Nephron progenitor cell (in vitro differentiated cells): ENCODE data around the gene DNMBP.

ENCODE experiments used
- DNase-seq: peaks from one replicate; pipeline ENCODE4 v3.0.0; 2021
- H3K27ac Mint-ChIP-seq: 2 replicates; pipeline ENCODE4 v1.8.0; 2021; ENCODE audit warnings: mild to moderate bottlenecking, moderate library complexity, mixed read lengths
- H3K27me3 Mint-ChIP-seq: 2 replicates; pipeline ENCODE4 v1.8.0; 2021; ENCODE audit warnings: mild to moderate bottlenecking, low read depth, mixed read lengths; ENCODE audit not compliant: poor library complexity
- H3K36me3 Mint-ChIP-seq: 2 replicates; pipeline ENCODE4 v1.8.0; 2021; ENCODE audit warnings: low read depth, mixed read lengths
- H3K4me1 Mint-ChIP-seq: 2 replicates; pipeline ENCODE4 v1.8.0; 2021; ENCODE audit warnings: mixed read lengths
- H3K4me3 Mint-ChIP-seq: 2 replicates; pipeline ENCODE4 v1.8.0; 2021; ENCODE audit warnings: mild to moderate bottlenecking, moderate library complexity, mixed read lengths
- H3K9me3 Mint-ChIP-seq: 2 replicates; pipeline ENCODE4 v1.8.0; 2021; ENCODE audit warnings: mild to moderate bottlenecking, moderate library complexity, mixed read lengths
- TF ChIP-seq, protein P1 (sequence below): fragments of 200-600 bp; sonication (generic); IDR thresholded peaks from 2 replicates; pipeline ENCODE4 v1.5.0; 2021; ENCODE audit warnings: antibody characterized with exemption

Gene DNMBP

DNA sequence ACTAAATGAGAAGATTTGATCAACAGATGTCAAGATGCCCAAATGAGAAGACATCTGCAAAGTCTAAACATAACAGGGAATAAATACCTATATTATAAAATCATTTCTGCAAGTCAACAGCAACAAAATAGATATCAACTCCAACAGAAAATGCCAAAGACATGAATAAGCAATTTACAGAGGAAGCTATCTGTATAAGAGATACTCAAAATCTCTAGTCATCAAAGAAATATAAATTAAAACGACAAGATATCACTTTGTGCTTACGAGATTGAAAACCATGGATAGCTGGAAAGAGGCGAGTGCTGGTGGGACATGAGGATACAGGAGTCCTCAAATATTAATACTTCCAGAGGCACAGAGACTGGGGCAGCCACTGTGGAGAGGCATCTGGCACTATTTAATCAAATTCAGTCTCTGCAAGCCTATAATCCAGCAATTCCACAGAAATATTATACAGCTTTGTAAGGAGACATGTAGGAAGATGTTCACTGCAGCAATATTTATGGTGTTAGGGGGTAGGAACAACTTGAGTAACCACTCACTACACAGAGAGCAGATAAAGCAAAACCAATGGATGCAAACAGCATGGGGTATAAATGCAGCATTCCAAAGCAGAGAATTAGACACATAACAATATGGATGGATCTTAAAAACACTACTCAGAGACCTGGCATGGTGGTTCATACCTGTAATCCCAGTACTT lies 4.8 kb downstream of the DNMBP start:
- Mint-ChIP-seq H3K4me1 (peaks cover 49% of the 10 kb centered on the region), H3K36me3 (peaks cover 12% of the 10 kb centered on the region), H3K27ac (no peak overlapping the region), H3K4me3 (no peak overlapping the region), H3K9me3 (peaks cover 7% of the 10 kb centered on the region), H3K27me3 (peaks cover 3% of the 10 kb centered on the region)
- no peak for DNase-seq
- TF ChIP-seq, protein P1, sequence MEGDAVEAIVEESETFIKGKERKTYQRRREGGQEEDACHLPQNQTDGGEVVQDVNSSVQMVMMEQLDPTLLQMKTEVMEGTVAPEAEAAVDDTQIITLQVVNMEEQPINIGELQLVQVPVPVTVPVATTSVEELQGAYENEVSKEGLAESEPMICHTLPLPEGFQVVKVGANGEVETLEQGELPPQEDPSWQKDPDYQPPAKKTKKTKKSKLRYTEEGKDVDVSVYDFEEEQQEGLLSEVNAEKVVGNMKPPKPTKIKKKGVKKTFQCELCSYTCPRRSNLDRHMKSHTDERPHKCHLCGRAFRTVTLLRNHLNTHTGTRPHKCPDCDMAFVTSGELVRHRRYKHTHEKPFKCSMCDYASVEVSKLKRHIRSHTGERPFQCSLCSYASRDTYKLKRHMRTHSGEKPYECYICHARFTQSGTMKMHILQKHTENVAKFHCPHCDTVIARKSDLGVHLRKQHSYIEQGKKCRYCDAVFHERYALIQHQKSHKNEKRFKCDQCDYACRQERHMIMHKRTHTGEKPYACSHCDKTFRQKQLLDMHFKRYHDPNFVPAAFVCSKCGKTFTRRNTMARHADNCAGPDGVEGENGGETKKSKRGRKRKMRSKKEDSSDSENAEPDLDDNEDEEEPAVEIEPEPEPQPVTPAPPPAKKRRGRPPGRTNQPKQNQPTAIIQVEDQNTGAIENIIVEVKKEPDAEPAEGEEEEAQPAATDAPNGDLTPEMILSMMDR: no peak

DNA sequence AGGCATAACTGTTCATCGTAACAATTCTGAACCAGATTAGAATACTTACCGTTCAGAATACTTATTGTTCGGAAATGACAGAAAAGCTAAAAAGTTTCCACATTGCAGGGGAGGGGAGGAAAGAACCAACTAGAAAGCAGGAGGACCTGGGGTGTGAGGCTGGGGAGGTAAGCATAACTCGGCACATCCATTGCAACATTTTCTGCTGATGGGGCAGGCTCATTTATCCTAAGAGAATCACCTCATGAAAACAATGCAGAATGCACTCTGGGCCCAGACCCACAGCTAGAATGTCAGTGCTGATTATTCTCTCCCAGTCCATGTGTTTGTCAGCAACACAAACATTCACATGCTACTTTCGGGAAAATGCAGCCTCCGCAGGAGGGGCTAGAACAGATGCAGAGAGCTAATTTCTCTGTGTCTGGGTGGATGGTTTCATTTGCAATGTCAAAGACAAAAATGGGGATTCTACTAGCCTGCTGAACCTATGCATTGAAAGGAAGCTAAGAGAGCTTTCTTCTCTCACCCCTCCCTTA lies 9.6 kb downstream of the DNMBP start:
- H3K4me3 Mint-ChIP-seq: no peak overlapping the region
- H3K27ac Mint-ChIP-seq: peak overlapping the region; percentile 66
- TF ChIP-seq, protein P1: no peak
- peaks cover 43% of the 10 kb centered on the region for H3K4me1 Mint-ChIP-seq
- no peaks in the 10 kb centered on the region for H3K27me3 Mint-ChIP-seq
- H3K9me3 Mint-ChIP-seq: peaks cover 7% of the 10 kb centered on the region
- peaks cover 19% of the 10 kb centered on the region for H3K36me3 Mint-ChIP-seq
- no peak for DNase-seq

DNA sequence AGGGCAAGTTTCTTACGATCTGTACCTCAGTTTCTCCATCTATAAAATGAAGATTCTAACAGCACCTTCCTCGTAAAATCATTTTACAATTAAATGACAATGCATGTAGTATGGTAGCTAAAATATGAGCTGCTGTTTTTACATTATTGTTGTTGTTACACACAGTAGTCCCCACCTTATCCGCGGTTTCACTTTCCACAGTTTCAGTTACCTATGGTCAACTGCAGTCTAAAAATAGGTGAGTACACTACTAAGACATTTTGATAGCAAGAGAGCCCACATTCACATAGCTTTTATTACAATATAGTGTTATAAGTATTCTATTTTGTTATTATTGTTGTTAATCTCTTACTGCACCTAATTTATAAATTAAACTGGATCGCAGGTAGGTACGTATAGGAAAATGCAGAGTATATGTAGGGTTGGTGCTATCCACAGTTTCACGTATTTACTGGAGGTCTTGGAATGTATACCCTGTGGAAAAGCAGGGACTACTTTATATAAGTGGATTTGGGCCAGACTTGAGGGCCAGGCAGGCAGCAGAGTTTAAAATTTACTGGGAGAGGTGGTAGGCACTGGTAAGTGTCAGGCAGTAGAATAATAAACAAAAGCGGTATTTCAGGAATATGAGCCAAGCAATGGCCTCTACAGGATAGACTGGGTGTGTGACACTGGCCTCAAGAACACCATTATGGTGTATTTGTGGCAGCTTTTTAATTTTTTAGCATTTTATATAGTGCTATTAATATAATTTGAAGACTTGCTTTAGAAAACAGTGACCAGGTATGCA lies 10.2 kb downstream of the DNMBP start:
- DNase-seq: no peak
- peaks cover 20% of the 10 kb centered on the region for H3K36me3 Mint-ChIP-seq
- H3K9me3 Mint-ChIP-seq: peaks cover 7% of the 10 kb centered on the region
- H3K4me3 Mint-ChIP-seq: no peak overlapping the region
- peaks cover 41% of the 10 kb centered on the region for H3K4me1 Mint-ChIP-seq
- peak overlapping the region; percentile 66 for H3K27ac Mint-ChIP-seq
- no peaks in the 10 kb centered on the region for H3K27me3 Mint-ChIP-seq
- TF ChIP-seq, protein P1: no peak

DNA sequence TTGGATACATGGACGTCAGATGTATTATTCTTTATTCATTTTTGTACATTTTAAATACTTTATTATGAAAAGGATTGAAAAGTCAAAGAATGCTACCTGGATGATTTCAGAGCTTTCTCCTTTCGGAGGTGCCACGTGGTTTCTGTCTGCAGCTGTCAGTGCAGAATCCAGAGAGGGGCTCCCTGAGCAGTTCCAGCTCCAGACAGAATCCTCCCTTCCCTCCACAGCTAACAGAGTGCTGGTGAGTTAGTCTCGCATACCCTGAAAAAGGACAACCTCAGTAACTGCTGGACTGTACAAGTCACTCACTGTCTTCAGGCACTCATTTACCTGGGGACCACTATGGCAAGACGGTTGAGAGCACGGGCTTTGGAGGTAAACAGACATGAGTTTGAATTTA lies 10.9 kb downstream of the DNMBP start:
- H3K4me1 Mint-ChIP-seq: peaks cover 47% of the 10 kb centered on the region

DNA sequence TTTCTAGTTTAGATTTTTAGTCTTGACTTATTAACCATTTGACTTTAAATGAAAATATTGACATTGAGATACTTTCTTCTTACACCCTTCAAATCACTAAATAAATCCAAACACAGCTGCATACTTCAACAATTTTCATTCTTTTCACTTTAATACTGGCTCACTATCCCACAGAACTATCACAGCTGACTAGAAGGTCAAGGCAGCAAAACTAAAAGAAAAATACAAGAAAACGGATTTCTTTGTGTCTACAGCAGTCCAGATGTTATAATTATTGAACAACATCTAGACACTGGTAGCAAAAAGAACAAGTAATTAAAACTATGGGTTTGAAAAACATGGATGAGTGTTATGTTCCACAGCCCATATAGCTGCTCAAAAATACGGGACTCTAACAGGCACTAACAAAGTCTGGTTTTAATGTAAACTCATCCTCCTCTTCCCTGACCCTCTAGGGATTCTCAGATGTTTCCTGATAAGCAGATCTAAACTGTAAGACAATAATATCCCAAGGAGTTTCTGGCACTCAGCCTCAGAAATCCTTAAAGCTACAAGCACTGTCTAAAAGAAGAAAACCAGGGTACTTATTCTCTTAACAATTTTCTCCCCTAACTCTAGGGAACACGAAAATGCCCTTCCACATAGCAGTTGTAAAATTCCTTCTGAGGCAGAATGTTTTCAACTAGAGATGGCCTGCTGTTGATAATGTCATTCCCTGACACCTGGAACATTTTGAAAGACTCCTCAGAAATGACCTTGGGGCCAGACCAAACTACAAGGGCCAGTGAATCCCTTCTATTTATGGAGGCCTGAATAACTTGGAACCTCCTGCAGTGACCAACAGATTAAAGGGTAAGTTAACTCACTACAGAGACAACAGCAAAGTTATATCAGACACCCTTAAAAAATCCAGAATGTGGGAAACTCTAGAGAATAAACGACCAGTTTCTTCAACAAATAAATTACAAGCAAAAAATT lies 12.8 kb downstream of the DNMBP start:
- Mint-ChIP-seq H3K27me3 (no peaks in the 10 kb centered on the region), H3K9me3 (no peaks in the 10 kb centered on the region), H3K4me3 (no peak overlapping the region), H3K27ac (peak overlapping the region; percentile 67), H3K4me1 (peaks cover 45% of the 10 kb centered on the region), H3K36me3 (peaks cover 9% of the 10 kb centered on the region)
- TF ChIP-seq, protein P1: no peak
- DNase-seq: no peak

More for the DNA sequence above, 10.9 kb downstream of the DNMBP start:
- no peaks in the 10 kb centered on the region for H3K27me3 Mint-ChIP-seq
- H3K4me3 Mint-ChIP-seq: no peak overlapping the region
- H3K36me3 Mint-ChIP-seq: peaks cover 20% of the 10 kb centered on the region
- no peak overlapping the region for H3K27ac Mint-ChIP-seq
- no peak for DNase-seq
- H3K9me3 Mint-ChIP-seq: peaks cover 7% of the 10 kb centered on the region
- TF ChIP-seq, protein P1: no peak
